BLaER1 treated with 17β-estradiol and CSF1 and Interleukin-3, amounts not matched to agents 10 nM and 100 nM (cell line): ENCODE measurements around the gene DNAJC15.

Source experiments
- H3K27ac ChIP-seq, 11 experiments: shearing (Covaris generic); formaldehyde crosslinking; 2 replicates each; pipeline ENCODE4 v1.8.1; 2022
- H3K27me3 ChIP-seq, 11 experiments: shearing (Covaris generic); formaldehyde crosslinking; 2 replicates each; pipeline ENCODE4 v1.8.1; 2022
- H3K36me3 ChIP-seq, 11 experiments: shearing (Covaris generic); formaldehyde crosslinking; 2 replicates each; pipeline ENCODE4 v1.8.1; 2022
- H3K4me1 ChIP-seq, 10 experiments: shearing (Covaris generic); formaldehyde crosslinking; 2 replicates each; pipeline ENCODE4 v1.8.1; 2022
- H3K4me2 ChIP-seq, 11 experiments: shearing (Covaris generic); formaldehyde crosslinking; 2 replicates each; pipeline ENCODE4 v1.8.1; 2022
- H3K4me3 ChIP-seq, 10 experiments: shearing (Covaris generic); formaldehyde crosslinking; 2 replicates each; pipeline ENCODE4 v1.8.1; 2022
- H3K9ac ChIP-seq, 11 experiments: shearing (Covaris generic); formaldehyde crosslinking; 2 replicates each; pipeline ENCODE4 v1.8.1; 2022
- H3K9me3 ChIP-seq, 11 experiments: shearing (Covaris generic); formaldehyde crosslinking; replicated peaks in 1 of 11; 2 replicates each; pipeline ENCODE4 v1.8.1; 2022
- H4K20me1 ChIP-seq, 11 experiments: shearing (Covaris generic); formaldehyde crosslinking; 2 replicates each; pipeline ENCODE4 v1.8.1; 2022
- Cebpa-rat ChIP-seq, 11 experiments: shearing (Covaris generic); IDR thresholded peaks; 2 replicates each; pipeline ENCODE4 v1.8.1; 2022

Gene DNAJC15

DNA sequence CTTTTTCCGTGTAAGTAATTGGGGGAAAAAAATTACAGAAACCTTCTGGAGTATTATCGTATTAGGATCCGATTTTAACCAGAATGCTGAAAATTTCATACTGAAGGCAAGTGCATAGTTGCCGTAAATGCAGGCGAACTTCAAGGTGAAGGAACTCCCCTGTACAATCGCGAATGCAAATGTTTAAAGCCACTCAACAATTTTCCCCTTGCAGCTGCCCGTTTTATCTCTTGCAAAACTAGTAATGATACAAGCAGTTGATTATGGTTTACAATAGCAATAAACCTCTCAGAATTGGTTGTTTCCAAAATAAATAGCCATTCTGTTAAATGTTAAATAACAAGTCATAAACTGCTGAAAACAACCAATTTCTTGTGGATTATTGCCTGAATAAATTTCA, 105.7 kb downstream of the DNAJC15 start:
- Histone ChIP-seq H3K9me3 (no peaks in the 10 kb centered on the region; a peak in 1 of 22 replicates), H3K4me2 (peak overlapping the region; percentile 78 to 96 (median 90)), H3K9ac (no peak overlapping the region), H4K20me1 (peaks cover 0 to 10% (median 3%) of the 10 kb centered on the region in 11 experiments; a peak in 3 of 22 replicates), H3K4me3 (peak overlapping the region in 4 of 10 experiments; percentile 40 to 57 (median 44); a peak in 3 of 20 replicates), H3K27ac (no peak overlapping the region), H3K36me3 (no peaks in the 10 kb centered on the region), H3K4me1 (peaks cover 24 to 56% (median 42%) of the 10 kb centered on the region in 10 experiments), H3K27me3 (peaks cover 7 to 26% (median 18%) of the 10 kb centered on the region in 11 experiments; a peak in 18 of 22 replicates)
- no peak for TF ChIP-seq Cebpa-rat (IDR thresholded peaks at IDR 0.05)

DNA sequence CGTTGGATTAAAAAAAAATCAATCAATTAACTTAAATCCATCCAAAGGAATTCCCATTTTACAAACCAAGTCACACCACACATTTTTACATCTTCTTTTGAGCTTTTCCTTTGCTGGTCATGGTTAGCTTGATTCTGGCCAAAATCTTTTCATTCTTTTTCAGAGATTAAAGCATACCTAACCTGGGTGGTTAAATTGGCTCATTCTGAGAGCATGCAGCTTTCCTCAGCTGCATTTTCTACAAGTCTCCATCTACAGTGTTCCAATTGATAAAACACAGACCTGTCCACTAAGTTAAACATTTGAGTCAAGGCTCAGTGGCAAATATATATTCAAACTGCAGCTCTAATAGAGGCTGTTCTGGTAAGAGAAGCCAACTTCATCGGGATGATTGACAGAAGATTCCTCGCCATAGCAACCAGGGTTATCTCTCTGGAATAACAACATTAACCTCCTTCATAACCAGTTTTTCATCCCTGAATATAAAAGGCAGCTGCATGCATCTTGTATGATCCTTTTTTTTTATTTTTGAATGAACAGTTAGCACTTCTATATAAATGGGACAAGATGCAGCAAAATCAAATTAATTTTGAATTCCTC, 106.2 kb downstream of the DNAJC15 start:
- peak overlapping the region in 3 of 11 experiments; percentile 78 to 94 (median 87); a peak in 3 of 22 replicates for H3K4me2 ChIP-seq
- no peak for TF ChIP-seq Cebpa-rat (IDR thresholded peaks at IDR 0.05)
- no peaks in the 10 kb centered on the region for H3K9me3 ChIP-seq
- H3K4me1 ChIP-seq: peaks cover 24 to 57% (median 42%) of the 10 kb centered on the region in 10 experiments
- no peak overlapping the region for H3K4me3 ChIP-seq
- H3K36me3 ChIP-seq: no peaks in the 10 kb centered on the region
- no peak overlapping the region for H3K9ac ChIP-seq
- H3K27ac ChIP-seq: no peak overlapping the region
- peaks cover 0 to 10% (median 3%) of the 10 kb centered on the region in 11 experiments; a peak in 3 of 22 replicates for H4K20me1 ChIP-seq
- peaks cover 7 to 26% (median 18%) of the 10 kb centered on the region in 11 experiments; a peak in 18 of 22 replicates for H3K27me3 ChIP-seq

DNA sequence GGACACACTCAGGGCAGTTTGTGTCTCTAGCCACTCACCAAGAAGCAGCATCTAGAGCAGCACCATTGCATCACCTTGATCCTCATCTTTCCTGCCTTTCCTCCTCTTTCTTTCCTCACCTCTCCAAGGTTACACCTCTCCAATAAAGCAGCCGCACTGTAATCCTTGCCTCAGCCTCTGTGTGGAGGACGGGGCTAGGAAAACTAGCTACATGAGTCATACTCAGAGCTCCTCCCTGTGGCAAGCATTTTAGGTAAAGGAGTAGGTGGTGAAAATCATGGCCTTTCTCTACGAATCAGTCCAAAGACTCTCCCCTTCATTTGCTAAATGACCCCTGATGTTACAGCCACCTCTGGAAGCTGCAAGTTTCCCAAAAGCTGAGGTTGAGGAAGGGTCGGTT, 108.9 kb downstream of the DNAJC15 start:
- H3K4me1 ChIP-seq: peaks cover 24 to 51% (median 36%) of the 10 kb centered on the region in 10 experiments
- TF ChIP-seq Cebpa-rat (IDR thresholded peaks at IDR 0.05): no peak
- no peak overlapping the region for H3K4me3 ChIP-seq
- H3K36me3 ChIP-seq: no peaks in the 10 kb centered on the region
- H3K27ac ChIP-seq: no peak overlapping the region
- H3K4me2 ChIP-seq: peak overlapping the region in 6 of 11 experiments; percentile 17 to 67 (median 60); a peak in 8 of 22 replicates
- peaks cover 7 to 26% (median 18%) of the 10 kb centered on the region in 11 experiments; a peak in 18 of 22 replicates for H3K27me3 ChIP-seq
- no peaks in the 10 kb centered on the region for H3K9me3 ChIP-seq
- H4K20me1 ChIP-seq: peaks cover 0 to 8% (median 0%) of the 10 kb centered on the region in 11 experiments; a peak in 2 of 22 replicates
- H3K9ac ChIP-seq: no peak overlapping the region

DNA sequence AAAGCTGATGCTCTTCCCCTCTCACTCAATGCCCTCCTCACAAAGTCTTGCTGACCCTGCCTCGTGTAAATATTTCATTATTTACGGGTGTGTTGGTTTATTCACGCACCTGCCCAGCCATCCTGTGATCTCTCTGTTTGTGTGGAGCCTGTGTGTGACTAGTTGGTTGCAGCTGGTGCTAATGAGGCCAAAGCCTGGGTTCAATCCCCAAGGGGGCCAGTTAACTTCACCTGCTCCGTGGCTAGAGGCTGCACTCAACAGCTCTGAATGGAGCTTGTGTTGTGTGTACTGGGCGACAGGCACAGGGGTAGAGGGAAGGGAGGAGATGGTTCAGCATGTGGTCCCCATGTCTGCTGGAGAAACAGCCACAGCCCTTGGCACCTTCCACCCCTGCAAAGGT, 109.5 kb downstream of the DNAJC15 start:
- peak overlapping the region in 7 of 11 experiments; percentile 17 to 67 (median 62); a peak in 13 of 22 replicates for H3K4me2 ChIP-seq
- no peaks in the 10 kb centered on the region for H3K36me3 ChIP-seq
- H3K27me3 ChIP-seq: peaks cover 7 to 26% (median 18%) of the 10 kb centered on the region in 11 experiments; a peak in 18 of 22 replicates
- no peak overlapping the region for H3K27ac ChIP-seq
- H4K20me1 ChIP-seq: 0 out of 22 replicates have a peak, but pooled peaks cover 0 to 3% (median 0%) of the 10 kb centered on the region in 11 experiments
- no peaks in the 10 kb centered on the region for H3K9me3 ChIP-seq
- TF ChIP-seq Cebpa-rat (IDR thresholded peaks at IDR 0.05): no peak
- H3K4me1 ChIP-seq: peaks cover 22 to 51% (median 36%) of the 10 kb centered on the region in 10 experiments
- H3K9ac ChIP-seq: no peak overlapping the region
- no peak overlapping the region for H3K4me3 ChIP-seq

GRCh38 chr13:43133792-43134191, 110.4 kb downstream of the DNAJC15 start:
- H4K20me1 ChIP-seq: no peaks in the 10 kb centered on the region
- no peaks in the 10 kb centered on the region for H3K9me3 ChIP-seq
- no peak overlapping the region for H3K4me3 ChIP-seq
- H3K27ac ChIP-seq: no peak overlapping the region
- no peak overlapping the region for H3K9ac ChIP-seq
- H3K4me2 ChIP-seq: peak overlapping the region in 1 of 11 experiments; percentile 65; a peak in 2 of 22 replicates
- TF ChIP-seq Cebpa-rat (IDR thresholded peaks at IDR 0.05): no peak
- H3K27me3 ChIP-seq: peaks cover 4 to 24% (median 13%) of the 10 kb centered on the region in 11 experiments; a peak in 18 of 22 replicates
- H3K4me1 ChIP-seq: peaks cover 16 to 51% (median 33%) of the 10 kb centered on the region in 10 experiments
- no peaks in the 10 kb centered on the region for H3K36me3 ChIP-seq

DNA sequence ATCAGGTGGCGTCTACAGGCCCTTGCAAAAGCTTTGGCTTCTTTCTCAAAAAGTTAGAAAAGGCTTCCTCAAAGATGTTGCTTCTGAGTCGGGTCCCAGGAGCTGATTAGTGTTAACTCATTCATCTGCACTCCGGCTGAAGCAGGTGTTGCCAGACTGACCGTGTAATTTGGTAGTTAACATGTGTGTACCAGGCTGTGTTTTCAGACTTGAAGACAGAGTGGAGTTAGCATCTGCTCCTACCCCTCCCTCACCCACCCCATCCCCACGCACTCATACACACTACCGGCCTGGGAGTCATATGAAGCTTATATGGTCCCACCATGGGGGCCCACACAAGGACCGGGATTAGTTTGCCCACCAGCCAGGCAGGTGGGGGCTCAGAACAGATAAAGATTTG, 111.5 kb downstream of the DNAJC15 start:
- Histone ChIP-seq H3K27ac (no peak overlapping the region), H3K9ac (no peak overlapping the region), H3K9me3 (no peaks in the 10 kb centered on the region), H3K36me3 (no peaks in the 10 kb centered on the region), H3K27me3 (peaks cover 0 to 14% (median 2%) of the 10 kb centered on the region in 11 experiments; a peak in 11 of 22 replicates), H3K4me3 (no peak overlapping the region), H3K4me2 (no peak overlapping the region), H3K4me1 (peaks cover 12 to 47% (median 28%) of the 10 kb centered on the region in 10 experiments; a peak in 19 of 20 replicates), H4K20me1 (no peaks in the 10 kb centered on the region)
- no peak for TF ChIP-seq Cebpa-rat (IDR thresholded peaks at IDR 0.05)

DNA sequence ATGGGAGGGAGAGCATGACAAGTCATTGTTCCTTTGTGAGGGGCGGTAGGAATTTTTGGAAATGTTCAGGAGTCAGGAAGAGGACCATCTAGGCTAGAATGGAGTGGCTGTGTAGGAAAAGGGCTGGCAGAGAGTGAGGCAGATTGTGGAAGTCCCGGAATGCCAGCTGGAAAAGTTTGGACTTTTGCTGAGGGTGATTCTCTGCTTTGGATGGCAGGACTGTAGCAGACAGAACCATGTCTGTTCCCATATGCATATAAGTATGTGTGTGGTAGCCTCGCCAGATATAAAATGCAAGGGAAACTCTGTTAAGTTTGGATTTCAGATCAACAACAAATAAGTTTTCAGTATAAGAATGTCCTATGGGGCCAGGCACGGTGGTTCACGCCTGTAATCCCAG, 112.1 kb downstream of the DNAJC15 start:
- H3K9ac ChIP-seq: no peak overlapping the region
- H4K20me1 ChIP-seq: no peaks in the 10 kb centered on the region
- TF ChIP-seq Cebpa-rat (IDR thresholded peaks at IDR 0.05): no peak
- H3K9me3 ChIP-seq: no peaks in the 10 kb centered on the region
- peaks cover 12 to 50% (median 30%) of the 10 kb centered on the region in 10 experiments; a peak in 19 of 20 replicates for H3K4me1 ChIP-seq
- H3K4me2 ChIP-seq: no peak overlapping the region
- no peak overlapping the region for H3K4me3 ChIP-seq
- no peak overlapping the region for H3K27ac ChIP-seq
- H3K36me3 ChIP-seq: no peaks in the 10 kb centered on the region
- H3K27me3 ChIP-seq: peaks cover 0 to 9% (median 0%) of the 10 kb centered on the region in 11 experiments; a peak in 3 of 22 replicates

DNA sequence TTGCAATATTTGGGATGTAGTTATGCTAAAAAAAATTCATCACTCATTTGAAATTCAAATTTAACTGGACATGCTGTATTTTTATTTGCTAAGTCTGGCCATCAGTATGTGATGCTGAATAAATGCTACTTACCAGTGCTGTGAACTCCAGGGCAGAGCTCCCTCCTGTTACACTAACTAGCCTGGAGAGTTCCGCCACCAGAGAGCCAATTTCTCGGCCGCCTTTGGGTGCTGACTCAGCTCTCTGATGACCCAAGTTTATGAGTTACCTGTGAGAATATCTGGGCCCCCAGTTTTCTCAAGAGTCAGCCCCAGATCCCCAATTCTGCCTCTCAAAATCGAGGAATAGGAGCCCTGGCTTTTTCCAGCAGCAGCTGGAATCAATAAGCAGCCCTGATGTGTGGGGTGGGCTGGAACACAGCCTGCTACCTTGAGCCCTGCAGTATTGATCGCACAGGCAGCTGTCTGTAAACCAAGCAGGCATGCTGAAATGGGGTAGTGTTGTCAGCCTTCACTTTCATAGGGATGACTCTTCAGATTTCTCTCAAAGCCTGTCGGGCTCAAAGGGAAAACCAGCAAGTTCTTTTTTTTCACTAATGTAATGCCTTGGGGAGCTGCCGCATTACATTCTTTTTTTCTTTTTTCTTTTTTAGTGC, 113.7 kb downstream of the DNAJC15 start:
- no peaks in the 10 kb centered on the region for H4K20me1 ChIP-seq
- H3K27me3 ChIP-seq: peaks cover 0 to 9% (median 0%) of the 10 kb centered on the region in 11 experiments; a peak in 3 of 22 replicates
- H3K27ac ChIP-seq: 0 out of 22 replicates have a peak overlapping the region, but pooled peaks of 1 of the 11 experiments have one; percentile 15
- peak overlapping the region; percentile 5 to 78 (median 66) for H3K4me2 ChIP-seq
- no peaks in the 10 kb centered on the region for H3K36me3 ChIP-seq
- H3K4me1 ChIP-seq: peaks cover 17 to 57% (median 37%) of the 10 kb centered on the region in 10 experiments; a peak in 19 of 20 replicates
- H3K9ac ChIP-seq: peak overlapping the region in 1 of 11 experiments; percentile 35; a peak in 1 of 22 replicates
- no peak overlapping the region for H3K4me3 ChIP-seq
- no peak for TF ChIP-seq Cebpa-rat (IDR thresholded peaks at IDR 0.05)
- H3K9me3 ChIP-seq: no peaks in the 10 kb centered on the region

DNA sequence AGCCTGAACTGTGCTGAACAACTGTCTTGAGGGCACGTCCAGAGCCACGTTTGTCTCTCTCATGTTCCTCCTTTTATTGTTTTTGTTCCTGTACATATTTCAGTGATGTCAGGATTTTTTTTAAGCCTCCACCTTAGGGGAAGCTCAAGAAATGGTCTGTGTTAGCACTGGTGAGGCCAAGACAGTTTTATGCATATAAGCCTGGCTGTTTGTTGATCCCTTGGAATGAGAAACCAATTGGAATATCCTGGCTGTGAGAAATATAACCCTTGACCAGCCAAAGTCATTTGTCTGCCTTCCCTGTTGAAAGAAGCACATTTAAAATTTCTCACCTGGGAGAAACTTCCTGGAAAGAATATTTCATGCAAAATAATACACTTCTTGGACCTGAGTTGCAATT, 115.8 kb downstream of the DNAJC15 start:
- Histone ChIP-seq H3K9ac (no peak overlapping the region), H3K4me3 (no peak overlapping the region), H3K4me2 (peak overlapping the region in 4 of 11 experiments; percentile 25 to 78 (median 58); a peak in 4 of 22 replicates), H3K36me3 (no peaks in the 10 kb centered on the region), H3K27ac (no peak overlapping the region), H3K27me3 (peaks cover 0 to 9% (median 0%) of the 10 kb centered on the region in 11 experiments; a peak in 3 of 22 replicates), H3K4me1 (peaks cover 17 to 41% (median 29%) of the 10 kb centered on the region in 10 experiments; a peak in 19 of 20 replicates), H3K9me3 (no peaks in the 10 kb centered on the region), H4K20me1 (no peaks in the 10 kb centered on the region)
- TF ChIP-seq Cebpa-rat (IDR thresholded peaks at IDR 0.05): no peak
